Activated effector memory CD4-positive, alpha-beta T cell treated with anti-CD3 and anti-CD28 coated beads, Interleukin-2, amount 50 U/mL, for 16 hours (primary cell): ENCODE data around the gene DLX1.
"Not testable (repeated sequence)": the region's sequence is repeated elsewhere in the genome, so short reads cannot be mapped to it uniquely, and the experiment has no call there.

Experiments
- DNase-seq: peaks from one replicate; pipeline ENCODE4 v3.0.0-alpha.2; 2020

The DLX1 gene

DNA sequence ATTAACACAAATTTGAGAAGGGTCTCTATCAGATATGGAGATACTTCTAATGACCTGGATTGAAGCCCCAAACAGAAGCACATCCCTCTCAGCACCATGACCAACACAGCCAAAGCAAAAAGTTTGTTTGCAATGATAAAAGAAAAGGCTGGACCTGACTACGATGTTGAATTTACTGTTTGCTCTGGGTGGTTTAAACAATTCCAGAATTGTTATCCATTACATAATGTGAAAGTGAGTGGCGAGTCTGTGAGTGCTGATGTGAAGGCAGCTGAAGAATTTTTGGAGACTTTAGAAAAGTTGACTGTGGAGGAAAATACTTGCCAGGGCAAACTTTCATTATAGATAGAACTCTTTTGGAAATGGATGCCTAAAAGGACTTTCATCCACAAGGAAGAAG is 34.8 kb downstream of the DLX1 start:
- DNase-seq, result no peak

DNA sequence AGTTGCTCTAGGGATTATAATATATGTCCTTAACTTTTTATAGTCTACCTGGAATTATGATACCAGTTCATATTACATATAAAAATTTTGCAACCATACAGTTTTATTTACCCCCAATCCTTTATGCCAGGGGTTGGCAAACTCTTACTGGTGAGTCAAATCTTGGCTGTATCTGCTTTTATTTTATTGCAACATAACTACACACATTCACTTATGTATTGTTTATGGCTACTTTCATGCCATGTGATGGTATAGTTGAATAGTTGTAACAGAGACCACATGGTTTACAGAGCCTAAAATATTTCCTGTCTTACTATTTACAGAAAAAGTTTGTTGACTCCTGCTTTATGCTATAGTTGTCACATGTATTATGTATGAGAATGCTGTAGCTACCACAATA is 43.2 kb downstream of the DLX1 start:
- no peak for DNase-seq

DNA sequence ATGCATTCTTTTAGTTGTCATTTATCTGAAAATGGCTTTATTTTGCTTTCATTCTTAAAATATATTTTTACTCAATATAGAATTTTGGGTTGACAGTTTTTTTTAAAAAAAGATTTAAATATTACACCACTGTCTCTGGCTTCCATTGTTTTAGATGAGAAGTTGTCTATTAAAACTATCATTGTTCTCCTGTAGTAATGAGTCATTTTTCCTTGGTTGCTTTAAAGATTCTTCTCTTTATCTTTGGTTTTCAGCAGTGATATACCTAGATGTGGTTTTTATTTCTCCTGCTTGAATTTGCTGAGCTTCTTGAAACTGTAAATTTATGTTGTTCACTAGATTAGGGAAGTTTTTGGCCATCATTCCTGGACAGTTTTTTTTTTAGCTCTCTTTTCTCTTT is 44.1 kb downstream of the DLX1 start:
- DNase-seq, result no peak

DNA sequence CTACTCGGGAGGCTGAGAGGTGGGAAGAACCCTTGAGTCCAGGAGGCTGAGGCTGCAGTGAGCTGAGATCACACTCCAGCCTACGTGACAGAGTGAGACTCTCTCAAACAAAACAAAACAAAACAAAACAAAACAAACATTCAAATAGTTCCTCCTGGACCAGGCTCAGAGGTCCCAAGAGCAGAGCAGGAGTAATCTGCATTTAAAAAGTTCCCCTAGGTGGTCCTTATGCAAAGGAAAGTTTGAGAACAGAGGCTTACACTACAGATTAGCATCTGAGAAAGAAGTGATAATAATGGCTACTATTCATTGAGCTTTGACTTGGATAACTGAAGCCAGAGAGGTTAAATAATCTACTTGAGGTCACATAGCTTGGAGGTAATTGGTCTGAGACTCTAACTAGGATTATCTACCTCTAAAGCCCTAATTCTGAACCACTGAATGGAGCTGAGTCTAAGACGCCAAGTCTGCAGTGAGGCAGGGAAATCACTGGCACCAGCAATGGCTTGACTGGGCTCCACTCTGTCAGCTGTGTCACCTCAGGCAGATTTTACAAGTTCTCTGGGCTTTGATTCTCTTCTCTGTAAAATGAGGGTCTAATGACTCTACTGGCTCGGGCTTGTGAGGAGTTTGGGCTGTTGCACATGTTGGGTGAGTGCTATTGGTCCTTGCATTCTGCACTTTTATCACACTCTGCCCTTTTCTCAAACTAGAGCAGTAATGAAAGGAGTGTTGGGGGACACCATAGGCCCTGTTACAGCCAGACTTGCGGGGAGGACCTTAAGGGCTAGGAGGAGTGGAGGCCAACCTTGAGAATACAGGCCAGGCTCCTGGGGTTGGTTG is 46.6 kb downstream of the DLX1 start:
- no peak for DNase-seq

DNA sequence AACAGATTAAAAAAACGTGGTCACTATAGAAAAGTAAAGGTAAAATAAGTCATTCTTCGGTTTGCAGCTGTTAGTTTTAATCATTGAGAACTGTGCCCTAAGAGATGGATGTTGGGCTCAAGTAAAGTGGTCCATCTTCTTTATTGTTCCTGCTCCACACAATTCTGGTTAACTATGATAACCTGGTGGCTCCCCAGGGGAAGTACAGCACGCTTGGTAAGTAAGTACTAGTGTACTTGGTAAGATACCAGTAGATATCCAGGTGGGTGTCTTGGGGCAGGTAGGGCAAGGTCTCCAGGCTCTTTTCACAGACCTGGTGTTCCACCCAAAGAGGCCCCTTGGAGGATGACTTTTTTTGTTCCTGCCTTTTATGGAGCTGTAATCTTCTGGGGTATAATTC is 49.0 kb downstream of the DLX1 start:
- no peak for DNase-seq

DNA sequence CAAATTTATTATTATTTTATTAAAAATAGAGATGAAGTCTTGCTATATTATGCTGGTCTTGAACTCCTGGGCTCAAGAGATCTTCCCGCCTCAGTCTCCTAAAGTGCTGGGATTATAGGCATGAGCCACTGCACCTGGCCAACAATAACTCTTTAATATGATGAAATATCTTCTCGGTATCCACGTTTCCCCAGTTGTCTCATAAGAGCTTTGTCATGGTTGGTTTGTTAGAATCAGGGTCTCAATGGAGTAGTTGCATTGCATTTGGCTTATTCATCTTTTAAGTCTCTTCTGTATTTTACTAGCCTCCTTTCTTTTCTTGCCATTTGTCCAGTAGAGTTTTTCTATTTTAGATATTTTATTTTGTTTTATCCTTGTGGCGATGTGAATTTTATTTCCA is 50.1 kb downstream of the DLX1 start:
- DNase-seq, result no peak

DNA sequence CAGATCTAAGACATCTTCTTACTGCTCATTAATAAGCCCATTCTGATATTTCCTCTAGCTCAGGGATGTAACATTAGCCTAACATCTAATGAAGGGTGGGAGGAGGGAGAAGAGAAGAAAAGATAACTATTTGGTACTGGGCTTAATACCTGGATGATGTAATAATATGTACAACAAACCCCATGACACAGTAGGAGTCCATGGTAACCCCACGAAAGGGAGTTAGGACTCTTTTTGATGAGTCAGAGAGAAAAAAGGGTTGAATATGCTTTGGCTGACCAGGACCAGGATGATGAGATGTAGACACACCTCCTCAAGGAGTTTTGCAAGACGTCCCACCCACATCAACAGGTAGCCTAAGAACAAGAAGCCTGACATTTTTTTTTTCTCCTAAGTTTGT is 51.8 kb downstream of the DLX1 start:
- no peak for DNase-seq

DNA sequence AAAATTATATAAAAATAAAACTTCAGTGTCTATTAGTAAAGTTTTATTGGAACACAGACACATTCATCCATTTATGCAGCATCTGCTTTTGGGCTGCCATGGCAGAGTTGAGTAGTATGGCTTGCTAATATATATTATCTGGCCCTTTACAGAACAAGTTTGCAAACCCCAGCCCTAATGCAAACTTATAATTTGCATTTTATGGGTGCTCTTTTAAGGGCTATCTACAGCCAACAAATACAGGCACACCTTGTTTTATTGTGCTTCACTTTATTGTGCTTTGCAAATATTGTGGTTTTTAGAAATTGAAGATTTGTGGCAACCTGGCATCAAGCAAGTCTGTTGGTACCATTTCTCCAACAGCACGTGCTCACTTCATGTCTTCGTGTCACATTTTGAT is 52.6 kb downstream of the DLX1 start:
- DNase-seq, result no peak

DNA sequence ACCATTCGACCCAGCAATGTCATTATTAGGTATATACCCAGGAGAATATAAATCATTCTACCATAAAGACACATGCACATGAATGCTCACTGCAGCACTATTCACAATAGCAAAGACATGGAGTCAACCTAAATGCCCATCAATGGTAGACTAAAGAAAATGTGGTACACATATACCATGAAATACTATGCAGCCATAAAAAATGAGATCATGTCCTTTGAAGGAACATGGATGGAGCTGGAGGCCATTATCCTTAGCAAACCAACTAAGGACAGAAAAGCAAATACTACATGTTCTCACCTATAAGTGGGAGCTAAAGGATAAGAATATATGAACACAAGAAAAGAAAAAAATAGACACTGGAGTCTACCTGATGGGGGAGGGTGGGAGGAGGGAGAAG is 53.4 kb downstream of the DLX1 start:
- not testable (repeated sequence) for DNase-seq
